Endothelial cell of umbilical vein (primary cell): ENCODE data around the gene SOX5. TPM values are rescaled to one million over a fixed set of nuclear protein-coding genes. Genes with fewer than 3 reads are reported as not detected.

Experiments used
- BruUV-seq: library from RNA; stranded (reverse); fragments of 400-500 nt; replicated peaks from 2 replicates; lab custom pipeline; 2021; lab: Mats Ljungman, UMichigan
- CTCF ChIA-PET: fragments of 300-600, 350-600 bp; sonication (Branson Sonifier 250); formaldehyde crosslinking; loops from one replicate; lab custom pipeline; 2021; ENCODE audit warnings: antibody characterized with exemption, inconsistent platforms; lab: Charles Lee
- POLR2A ChIA-PET: fragments of 300-600, 350-600 bp; sonication (Branson Sonifier 250); formaldehyde crosslinking; loops from one replicate; lab custom pipeline; 2021; ENCODE audit warnings: antibody characterized with exemption, inconsistent platforms; lab: Charles Lee
- DNase-seq: peaks from one replicate; pipeline ENCODE4 v3.0.0-alpha.2; 2011; ENCODE audit warnings: low read depth, low spot score
- FAIRE-seq: peaks from 2 replicates; lab custom pipeline; 2011; peaks lifted over from hg19 to GRCh38; lab: Jason Lieb, UNC
- H2AFZ ChIP-seq: 2 replicates; pipeline ENCODE4 v1.6.0; 2012; ENCODE audit warnings: low read depth, low read length, control low read depth, inconsistent platforms
- H3K27ac ChIP-seq: 2 replicates; pipeline ENCODE4 v1.5.1; 2011; ENCODE audit warnings: low read depth, mild to moderate bottlenecking, control low read depth, low read length, moderate library complexity; ENCODE audit not compliant: insufficient read depth
- H3K27me3 ChIP-seq, 2 experiments: 2 replicates each; pipeline versions ENCODE4 v1.6.0 to v1.6.1; 2011; ENCODE audit warnings: low read length in 2 of 2, mixed read lengths in 1 of 2; ENCODE audit not compliant: control insufficient read depth in 2 of 2, insufficient read depth in 2 of 2
- H3K36me3 ChIP-seq, 2 experiments: 2 replicates in 1 of 2; 3 replicates in 1 of 2; pipeline ENCODE4 v1.5.1; 2011; ENCODE audit warnings: low read length in 2 of 2, mild to moderate bottlenecking in 1 of 2, moderate library complexity in 1 of 2; ENCODE audit not compliant: control insufficient read depth in 2 of 2, insufficient read depth in 2 of 2; ENCODE audit errors: extremely low read depth in 1 of 2
- H3K4me1 ChIP-seq: 3 replicates; pipeline ENCODE4 v1.5.1; 2011; ENCODE audit warnings: mild to moderate bottlenecking, low read length; ENCODE audit not compliant: control insufficient read depth, insufficient read depth; ENCODE audit errors: extremely low read depth
- H3K4me2 ChIP-seq: 2 replicates; pipeline ENCODE4 v1.6.1; 2011; ENCODE audit warnings: low read length, control low read depth, mixed read lengths; ENCODE audit not compliant: insufficient read depth
- H3K4me3 ChIP-seq, 3 experiments: fragments of 200-600 bp in 1 of 3; sonication (generic), shearing (Covaris generic) in 1 of 3; replicated peaks in 1 of 3; 2 replicates each; pipeline ENCODE4 v1.5.1; 2011 to 2016; ENCODE audit warnings: control low read depth in 3 of 3, low read length in 3 of 3, mild to moderate bottlenecking in 2 of 3, inconsistent platforms in 1 of 3, low read depth in 1 of 3, moderate library complexity in 1 of 3; ENCODE audit not compliant: insufficient read depth in 1 of 3
- H3K79me2 ChIP-seq: 2 replicates; pipeline ENCODE4 v1.6.0; 2012; ENCODE audit warnings: low read length, inconsistent platforms; ENCODE audit not compliant: control insufficient read depth, insufficient read depth
- H3K9ac ChIP-seq: replicated peaks from 2 replicates; pipeline ENCODE3; 2011; ENCODE audit warnings: low read length, control low read depth; ENCODE audit not compliant: insufficient read depth; ENCODE audit errors: extremely low read depth
- H3K9me1 ChIP-seq: replicated peaks from 3 replicates; pipeline ENCODE4 v1.6.0; 2011; ENCODE audit warnings: mild to moderate bottlenecking, low read length; ENCODE audit not compliant: control insufficient read depth, insufficient read depth; ENCODE audit errors: extremely low read depth
- H3K9me3 ChIP-seq: replicated peaks from 2 replicates; pipeline ENCODE4 v1.5.1; 2012; ENCODE audit warnings: low read length, inconsistent platforms; ENCODE audit not compliant: control insufficient read depth, insufficient read depth
- H4K20me1 ChIP-seq: replicated peaks from 2 replicates; pipeline ENCODE3; 2011; ENCODE audit warnings: mild to moderate bottlenecking, low read length; ENCODE audit not compliant: control insufficient read depth, insufficient read depth; ENCODE audit errors: extremely low read depth
- CTCF ChIP-seq, 2 donors: IDR thresholded peaks; 1 replicate in 1 of 2; 2 replicates in 1 of 2; pipeline ENCODE4 v1.5.1; 2011; ENCODE audit warnings: low read length in 2 of 2, mild to moderate bottlenecking in 2 of 2, moderate library complexity in 2 of 2, control low read depth in 1 of 2, inconsistent platforms in 1 of 2, low read depth in 1 of 2; ENCODE audit not compliant: insufficient read depth in 1 of 2; ENCODE audit errors: extremely low read depth in 1 of 2
- EZH2 ChIP-seq: IDR thresholded peaks from 2 replicates; pipeline ENCODE4 v1.6.1; 2012; ENCODE audit warnings: borderline replicate concordance, low read depth, mild to moderate bottlenecking, moderate library complexity, low read length, inconsistent platforms; ENCODE audit not compliant: severe bottlenecking
- GATA2 ChIP-seq: IDR thresholded peaks from 2 replicates; pipeline ENCODE4 v1.7.0; 2011; ENCODE audit warnings: low read depth, mild to moderate bottlenecking, moderate library complexity, mixed read lengths, low read length; ENCODE audit not compliant: insufficient read length, insufficient read depth
- JUN ChIP-seq: IDR thresholded peaks from 2 replicates; pipeline ENCODE4 v1.6.1; 2011; ENCODE audit warnings: borderline replicate concordance, low read depth; ENCODE audit not compliant: insufficient read length, insufficient read depth
- MAX ChIP-seq: IDR thresholded peaks from 2 replicates; pipeline ENCODE4 v1.6.1; 2011; ENCODE audit not compliant: insufficient read depth, insufficient read length
- MYC ChIP-seq: IDR thresholded peaks from one replicate; pipeline ENCODE4 v1.6.1; 2011; ENCODE audit warnings: mild to moderate bottlenecking, low read depth, low read length
- POLR2A ChIP-seq: IDR thresholded peaks from 2 replicates; pipeline ENCODE4 v1.6.1; 2012; ENCODE audit warnings: low read depth, mild to moderate bottlenecking, control low read depth, low read length
- POLR2AphosphoS5 ChIP-seq: IDR thresholded peaks from 2 replicates; pipeline ENCODE4 v1.6.1; 2012; ENCODE audit warnings: low read depth, mild to moderate bottlenecking, control low read depth, low read length, moderate library complexity; ENCODE audit not compliant: insufficient read depth
- dilution Hi-C: fragments of 300-500 bp; cut with MboI; formaldehyde crosslinking; loops from one replicate; pipeline ENCODE4 v1.15.0; 2019; ENCODE audit warnings: low sequenced_read_pairs; ENCODE audit not compliant: extremely low pct_ligation_motif_present
- intact Hi-C: fragments of 100-400 bp; cut with micrococcal nuclease; formaldehyde crosslinking; loops from one replicate; pipeline ENCODE4 v1.10.0; 2022
- polyA plus RNA-seq, 4 experiments: library from polyadenylated mRNA; depleted of rRNA in 3 of 4; stranded (reverse) in 3 of 4; unstranded in 1 of 4; fragments of >200 nt; gene quantifications; 2 replicates each; pipeline versions ENCODE4 v1.2.1 to v1.2.3, GENCODE V29; 2011 to 2012; ENCODE audit warnings: missing spikeins in 1 of 4
- total RNA-seq: library from RNA; stranded (reverse); gene quantifications from 2 replicates; pipeline ENCODE4 v1.2.3, GENCODE V29; 2021

Gene SOX5
- total and polyA plus RNA-seq, 2 donors (not counting 3 experiments of a cell fraction or from before 2014, with no cell fraction given): 0.63 to 3.5 TPM

GRCh38 chr12:23781118-23781517 is 168.4 kb downstream of the SOX5 start:
- Histone ChIP-seq H3K4me2 (no peak overlapping the region), H3K4me1 (peaks cover 2% of the 10 kb centered on the region), H2AFZ (no peak overlapping the region), H3K79me2 (no peaks in the 10 kb centered on the region), H3K4me3 (no peak overlapping the region), H3K27ac (no peak overlapping the region), H3K27me3 (no peaks in the 10 kb centered on the region), H3K36me3 (no peaks in the 10 kb centered on the region), H3K9me1 (no peaks in the 10 kb centered on the region), H3K9ac (no peak overlapping the region), H4K20me1 (no peaks in the 10 kb centered on the region), H3K9me3 (no peaks in the 10 kb centered on the region)
- no peak for FAIRE-seq
- BruUV-seq: no TSS peak
- DNase-seq: no peak
- intact Hi-C loops: no loop called here
- dilution Hi-C loops: no loop called here
- TF ChIP-seq MYC (no peak), CTCF (IDR thresholded peaks at IDR 0.05; ENCODE audit: extremely low read depth in 1 of 2, insufficient read depth in 1 of 2, low read depth in 1 of 2, low read length in 2 of 2) (no peak), POLR2A (no peak), MAX (no peak), JUN (no peak), GATA2 (no peak)
- ChIA-PET POLR2A (no interaction called here), CTCF (interaction anchor here (0.7 to 1.3 kb wide), 2 partner anchors 8 to 83 kb away, joined by 3 to 4 read pairs; no protein-coding TSS in a partner anchor)

GRCh38 chr12:23775208-23775607 is 174.3 kb downstream of the SOX5 start:
- intact Hi-C loops (no loop called here), dilution Hi-C loops (no loop called here)
- H3K4me2 ChIP-seq: no peak overlapping the region
- no peaks in the 10 kb centered on the region for H3K9me1 ChIP-seq
- DNase-seq (no peak), FAIRE-seq (no peak)
- H4K20me1 ChIP-seq: no peaks in the 10 kb centered on the region
- no TSS peak for BruUV-seq
- H3K36me3 ChIP-seq: no peaks in the 10 kb centered on the region
- TF ChIP-seq POLR2AphosphoS5 (no peak), EZH2 (no peak), JUN (no peak), MYC (no peak), MAX (no peak)
- CTCF ChIA-PET: no interaction called here
- peaks cover 2% of the 10 kb centered on the region for H3K4me1 ChIP-seq
- H2AFZ ChIP-seq: no peak overlapping the region
- H3K9me3 ChIP-seq: no peaks in the 10 kb centered on the region
- no peak overlapping the region for H3K27ac ChIP-seq
- no peak overlapping the region for H3K9ac ChIP-seq
- H3K79me2 ChIP-seq: no peaks in the 10 kb centered on the region
- POLR2A ChIA-PET: no interaction called here
- no peaks in the 10 kb centered on the region for H3K27me3 ChIP-seq
- H3K4me3 ChIP-seq: no peak overlapping the region
